ENCODE data around the gene DOK7.

DOK7 gene

GRCh38 chr4:3446631-3447320 lies 16.3 kb upstream of the DOK7 start:
- no peak for DNase-seq (ENCODE audit: low read depth)
- no peak for TF ChIP-seq CTCF (IDR thresholded peaks at IDR 0.05; ENCODE audit: low read length, missing control alignments)
- no peak overlapping the region for H3K4me3 ChIP-seq (replicated peaks; ENCODE audit: low read depth, low read length)

- no peak for TF ChIP-seq CTCF (IDR thresholded peaks at IDR 0.05; ENCODE audit: low read length, missing control alignments)
- no peak overlapping the region for H3K4me3 ChIP-seq (replicated peaks; ENCODE audit: low read depth, low read length)
- no peak for DNase-seq (ENCODE audit: low read depth)
Measured at GRCh38 chr4:3447431-3448395, 15.4 kb upstream of the DOK7 start.

- no peak for TF ChIP-seq CTCF (IDR thresholded peaks at IDR 0.05; ENCODE audit: low read length, missing control alignments)
- no peak for DNase-seq (ENCODE audit: low read depth)
Measured at GRCh38 chr4:3449047-3449573, 14.0 kb upstream of the DOK7 start.

GRCh38 chr4:3449574-3450534 lies 13.3 kb upstream of the DOK7 start:
- TF ChIP-seq CTCF (IDR thresholded peaks at IDR 0.05; ENCODE audit: low read length, missing control alignments), result no peak
- no peak for DNase-seq (ENCODE audit: low read depth)
- no peak overlapping the region for H3K4me3 ChIP-seq (replicated peaks; ENCODE audit: low read depth, low read length)

More at GRCh38 chr4:3449047-3449573, 14.0 kb upstream of the DOK7 start:
- no peak overlapping the region for H3K4me3 ChIP-seq (replicated peaks; ENCODE audit: low read depth, low read length)

- no peak for TF ChIP-seq CTCF (IDR thresholded peaks at IDR 0.05; ENCODE audit: low read length, missing control alignments)
- no peak overlapping the region for H3K4me3 ChIP-seq (replicated peaks; ENCODE audit: low read depth, low read length)
- no peak for DNase-seq (ENCODE audit: low read depth)
Measured at GRCh38 chr4:3450643-3451042, 12.5 kb upstream of the DOK7 start.

- H3K4me3 ChIP-seq (replicated peaks; ENCODE audit: low read depth, low read length), result no peak overlapping the region
- no peak for TF ChIP-seq CTCF (IDR thresholded peaks at IDR 0.05; ENCODE audit: low read length, missing control alignments)
- DNase-seq (ENCODE audit: low read depth), result peak; percentile 18
Measured at GRCh38 chr4:3451956-3452355, 11.2 kb upstream of the DOK7 start.
